Measurements from ENCODE around the gene BCKDHA.
"Not testable (repeated sequence)": the region's sequence is repeated elsewhere in the genome, so short reads cannot be mapped to it uniquely, and the experiment has no call there.

BCKDHA gene

GRCh38 chr19:41364524-41365391 lies 32.9 kb upstream of the BCKDHA start:
- no peak for DNase-seq (ENCODE audit: low read depth in 3 of 3, low spot score in 1 of 3)

- DNase-seq (ENCODE audit: low read depth in 3 of 3, low spot score in 1 of 3), result no peak
Measured at GRCh38 chr19:41366089-41366488, 31.5 kb upstream of the BCKDHA start.

GRCh38 chr19:41367848-41368301 lies 29.7 kb upstream of the BCKDHA start:
- DNase-seq (ENCODE audit: low read depth in 3 of 3, low spot score in 1 of 3), result no peak

- DNase-seq (ENCODE audit: low read depth in 3 of 3, low spot score in 1 of 3), result no peak
Measured at GRCh38 chr19:41369769-41370168, 27.8 kb upstream of the BCKDHA start.

GRCh38 chr19:41371119-41371518 lies 26.5 kb upstream of the BCKDHA start:
- not testable (repeated sequence) for DNase-seq (ENCODE audit: low read depth in 3 of 3, low spot score in 1 of 3)

- no peak for DNase-seq (ENCODE audit: low read depth in 3 of 3, low spot score in 1 of 3)
Measured at GRCh38 chr19:41371541-41371940, 26.1 kb upstream of the BCKDHA start.

- DNase-seq (ENCODE audit: low read depth in 3 of 3, low spot score in 1 of 3), result no peak
Measured at GRCh38 chr19:41372501-41372900, 25.1 kb upstream of the BCKDHA start.

GRCh38 chr19:41373993-41374392 lies 23.6 kb upstream of the BCKDHA start:
- no peak for DNase-seq (ENCODE audit: low read depth in 3 of 3, low spot score in 1 of 3)

GRCh38 chr19:41376241-41376997 lies 21.2 kb upstream of the BCKDHA start, which contains the start of gene TMEM91:
TSS of gene TMEM91 (plus strand) at chr19:41376533. CDS start at chr19:41378310, 1,777 bp downstream.
- DNase-seq (ENCODE audit: low read depth in 3 of 3, low spot score in 1 of 3), result no peak

GRCh38 chr19:41376998-41377365 lies 20.6 kb upstream of the BCKDHA start:
- no peak for DNase-seq (ENCODE audit: low read depth in 3 of 3, low spot score in 1 of 3)

- DNase-seq (ENCODE audit: low read depth in 3 of 3, low spot score in 1 of 3), result no peak
Measured at GRCh38 chr19:41377977-41378709, 19.5 kb upstream of the BCKDHA start.

GRCh38 chr19:41381536-41381935 lies 16.1 kb upstream of the BCKDHA start:
- DNase-seq (ENCODE audit: low read depth in 3 of 3, low spot score in 1 of 3), result not testable (repeated sequence)

GRCh38 chr19:41384351-41384750 lies 13.3 kb upstream of the BCKDHA start:
- DNase-seq (ENCODE audit: low read depth in 3 of 3, low spot score in 1 of 3), result no peak

GRCh38 chr19:41386442-41386841 lies 11.2 kb upstream of the BCKDHA start:
- no peak for DNase-seq (ENCODE audit: low read depth in 3 of 3, low spot score in 1 of 3)

GRCh38 chr19:41391618-41392017 lies 6.0 kb upstream of the BCKDHA start:
- DNase-seq (ENCODE audit: low read depth in 3 of 3, low spot score in 1 of 3), result no peak

GRCh38 chr19:41392775-41393174 lies 4.8 kb upstream of the BCKDHA start:
- DNase-seq (ENCODE audit: low read depth in 3 of 3, low spot score in 1 of 3), result no peak

GRCh38 chr19:41395355-41395754 lies 2.3 kb upstream of the BCKDHA start:
- no peak for DNase-seq (ENCODE audit: low read depth in 3 of 3, low spot score in 1 of 3)

GRCh38 chr19:41398050-41398418 lies 416 bp downstream of the BCKDHA start:
- DNase-seq (ENCODE audit: low read depth in 3 of 3, low spot score in 1 of 3), result no peak

GRCh38 chr19:41398598-41398997 lies 980 bp downstream of the BCKDHA start:
- DNase-seq (ENCODE audit: low read depth in 3 of 3, low spot score in 1 of 3), result no peak

- DNase-seq (ENCODE audit: low read depth in 3 of 3, low spot score in 1 of 3), result no peak
Measured at GRCh38 chr19:41399091-41399490, 1.5 kb downstream of the BCKDHA start.

GRCh38 chr19:41399525-41399924 lies 1.9 kb downstream of the BCKDHA start:
- DNase-seq (ENCODE audit: low read depth in 3 of 3, low spot score in 1 of 3), result no peak

GRCh38 chr19:41401483-41401882 lies 3.9 kb downstream of the BCKDHA start:
- no peak for DNase-seq (ENCODE audit: low read depth in 3 of 3, low spot score in 1 of 3)

Measured in stimulated activated CD4-positive, alpha-beta T cell treated with anti-CD3 and anti-CD28 coated beads, TNF-alpha, amount 100 ng/mL, for 1 hour (primary cell).